ENCODE results near the gene ESPNL.

Gene ESPNL

GRCh38 chr2:238093181-238094140 lies 6.7 kb upstream of the ESPNL start:
- no peak for TF ChIP-seq CTCF (conservative IDR thresholded peaks at IDR 0.05; ENCODE audit: low read depth, low read length)
- no peak overlapping the region for H3K4me3 ChIP-seq (ENCODE audit: low read length)
- no peak for DNase-seq (ENCODE audit: low read depth)

GRCh38 chr2:238094438-238095022 lies 5.6 kb upstream of the ESPNL start:
- no peak for TF ChIP-seq CTCF (conservative IDR thresholded peaks at IDR 0.05; ENCODE audit: low read depth, low read length)
- no peak overlapping the region for H3K4me3 ChIP-seq (ENCODE audit: low read length)
- no peak for DNase-seq (ENCODE audit: low read depth)

GRCh38 chr2:238095143-238095542 lies 5.0 kb upstream of the ESPNL start:
- DNase-seq (ENCODE audit: low read depth), result no peak
- no peak for TF ChIP-seq CTCF (conservative IDR thresholded peaks at IDR 0.05; ENCODE audit: low read depth, low read length)
- H3K4me3 ChIP-seq (ENCODE audit: low read length), result no peak overlapping the region

- no peak for TF ChIP-seq CTCF (conservative IDR thresholded peaks at IDR 0.05; ENCODE audit: low read depth, low read length)
- no peak for DNase-seq (ENCODE audit: low read depth)
- no peak overlapping the region for H3K4me3 ChIP-seq (ENCODE audit: low read length)
These were observed 3.7 kb upstream of the ESPNL start for GRCh38 chr2:238096311-238097011.

- no peak overlapping the region for H3K4me3 ChIP-seq (ENCODE audit: low read length)
- TF ChIP-seq CTCF (conservative IDR thresholded peaks at IDR 0.05; ENCODE audit: low read depth, low read length), result no peak
- no peak for DNase-seq (ENCODE audit: low read depth)
These were observed 2.7 kb upstream of the ESPNL start for GRCh38 chr2:238097201-238097987.

GRCh38 chr2:238097988-238098871 lies 1.9 kb upstream of the ESPNL start:
- TF ChIP-seq CTCF (conservative IDR thresholded peaks at IDR 0.05; ENCODE audit: low read depth, low read length), result no peak
- DNase-seq (ENCODE audit: low read depth), result peak; percentile 6
- H3K4me3 ChIP-seq (ENCODE audit: low read length), result no peak overlapping the region
